ENCODE results near the gene FER. TPM values are rescaled to one million over a fixed set of nuclear protein-coding genes. Genes with fewer than 3 reads are reported as not detected.

The FER gene
- total and polyA plus RNA-seq, 10 of the 15 experiments (the other 5 are each of a cell fraction or from before 2014, with no cell fraction given): 4.4 to 19.1 (median 9.6) TPM

DNA sequence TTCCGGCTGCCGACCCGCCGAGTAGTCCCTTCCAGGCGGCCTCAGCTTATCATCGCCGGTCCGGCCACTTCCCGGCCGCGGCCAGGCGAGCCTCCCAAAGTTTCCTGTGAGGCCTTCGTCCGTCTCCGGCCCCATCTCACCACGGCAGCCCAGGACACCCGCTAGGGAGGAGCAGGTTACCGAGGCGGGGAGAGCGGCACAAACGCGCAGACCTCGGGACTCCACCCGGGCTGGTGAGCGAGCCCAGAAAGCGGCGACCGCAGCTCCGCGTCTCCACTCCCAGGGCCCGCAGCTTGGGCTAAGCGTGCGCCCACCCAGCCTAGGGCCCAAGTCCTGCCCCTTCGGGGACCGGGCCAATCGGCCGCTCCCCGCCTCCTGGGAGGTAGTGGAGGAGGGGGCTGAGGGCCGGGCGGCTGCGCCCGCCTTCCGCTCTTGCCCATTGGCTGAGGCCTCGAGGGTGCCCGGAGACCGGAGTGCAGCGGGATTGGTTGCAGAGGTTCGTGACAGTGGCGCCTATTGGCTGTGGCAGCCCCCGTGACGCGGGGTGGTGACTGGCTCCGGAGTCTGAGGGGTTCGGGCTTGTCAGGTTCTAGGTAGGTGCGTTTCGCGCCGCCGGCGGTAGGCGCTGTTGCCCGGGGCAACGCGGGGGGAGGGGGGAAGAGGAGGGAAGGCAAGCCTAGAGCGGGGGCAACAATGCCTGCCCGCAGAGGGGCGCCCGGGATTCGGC is 867 bp downstream of the FER start:
- ChIA-PET CTCF (interaction anchor here (0.7 to 1.8 kb wide), 3 partner anchors 20 to 652 kb away, joined by 3 to 8 read pairs (median 3); no protein-coding TSS in a partner anchor), POLR2A (interaction anchor here (0.8 to 4.2 kb wide), 4 partner anchors 15 to 665 kb away, joined by 3 to 42 read pairs (median 4); no protein-coding TSS in a partner anchor), RAD21 (ENCODE audit: unreplicated experiment) (interaction anchor here (1.0 to 1.6 kb wide), 4 partner anchors 20 to 171 kb away, joined by 3 to 17 read pairs (median 4); no protein-coding TSS in a partner anchor), SMC1A (ENCODE audit: uncharacterized antibody, unreplicated experiment) (interaction anchor here (0.9 to 3.1 kb wide), 7 partner anchors 19 to 580 kb away, joined by 3 to 29 read pairs (median 4); no protein-coding TSS in a partner anchor)
- FAIRE-seq: peak; percentile 93
- no peaks in the 10 kb centered on the region for H3K27me3 ChIP-seq (replicated peaks in 1 of 2; ENCODE audit: control insufficient read depth in 2 of 2, insufficient read depth in 2 of 2, low read length in 1 of 2)
- no peaks in the 10 kb centered on the region for H3K4me1 ChIP-seq (ENCODE audit: control insufficient read depth, insufficient read depth, low read length)
- WGBS (ENCODE audit: insufficient coverage, insufficient replicate concordance, low lambda C conversion rate, missing lambda C conversion rate): 1% methylated on average over 57 of the region's 69 CpGs
- intact Hi-C loops (cut with micrococcal nuclease; ENCODE audit: unreplicated experiment) (loop anchor here (1.0 to 5.0 kb wide), 4 partner anchors 20 to 944 kb away; no protein-coding TSS in a partner anchor), in situ Hi-C loops (cut with MboI) (no loop called here)
- H4K20me1 ChIP-seq (ENCODE audit: control insufficient read depth, insufficient read depth): no peaks in the 10 kb centered on the region
- H3K4me2 ChIP-seq (ENCODE audit: control insufficient read depth, insufficient read depth): peak overlapping the region; percentile 72
- H3K27ac ChIP-seq (ENCODE audit: control insufficient read depth, insufficient read depth): peak overlapping the region; percentile 90
- H3K4me3 ChIP-seq: peak overlapping the region; percentile 93
- H3K9ac ChIP-seq (ENCODE audit: control insufficient read depth, insufficient read depth, low read length): peak overlapping the region; percentile 97
- no peaks in the 10 kb centered on the region for H3K36me3 ChIP-seq (ENCODE audit: control insufficient read depth in 2 of 2, insufficient read depth in 2 of 2, low read length in 1 of 2)
- peak; percentile 97 for DNase-seq (ENCODE audit: low read depth, low spot score)
- peaks cover 18% of the 10 kb centered on the region for H3K79me2 ChIP-seq (ENCODE audit: control insufficient read depth, insufficient read depth, low read length)
- no TSS peak for BruUV-seq (replicated peaks)
- peak overlapping the region; percentile 77 for H2AFZ ChIP-seq (ENCODE audit: control insufficient read depth, low read depth, low read length)
- no peaks in the 10 kb centered on the region for H3K9me3 ChIP-seq (replicated peaks; ENCODE audit: control insufficient read depth, insufficient read depth, low read length)
- peak; percentile 94 for ATAC-seq
- TF ChIP-seq NR2F1 (conservative IDR thresholded peaks at IDR 0.05) (0 out of 2 replicates have a peak, but pooled peaks have one; percentile 11), YY1 (IDR thresholded peaks at IDR 0.05; ENCODE audit: low read depth, low read length) (0 out of 2 replicates have a peak, but pooled peaks have one; percentile 21), SP1 (IDR thresholded peaks at IDR 0.05; ENCODE audit: low read depth, low read length) (peak; percentile 96), PAX5 (IDR thresholded peaks at IDR 0.05; ENCODE audit: borderline replicate concordance, low read depth, low read length) (no peak; the same call in 1 of the 2 replicates), JUND (IDR thresholded peaks at IDR 0.05; ENCODE audit: low read depth, low read length) (0 out of 2 replicates have a peak, but pooled peaks have one; percentile 12), POLR2AphosphoS5 (IDR thresholded peaks at IDR 0.05; ENCODE audit: low read length) (peak; percentile 96), TAF1 (IDR thresholded peaks at IDR 0.05; ENCODE audit: borderline replicate concordance, low read depth, low read length) (peak; percentile 82), ZNF24 (IDR thresholded peaks at IDR 0.05) (no peak), EGR1 (IDR thresholded peaks at IDR 0.05; ENCODE audit: borderline replicate concordance in 1 of 2, low read depth in 2 of 2, low read length in 2 of 2) (0 out of 3 replicates have a peak, but pooled peaks of 1 of the 2 experiments have one; percentile 20), ZNF274 (IDR thresholded peaks at IDR 0.05; ENCODE audit: insufficient read depth, insufficient read length) (no peak), ZNF622 (IDR thresholded peaks at IDR 0.05) (no peak)
- TF ChIP-seq, protein P1, sequence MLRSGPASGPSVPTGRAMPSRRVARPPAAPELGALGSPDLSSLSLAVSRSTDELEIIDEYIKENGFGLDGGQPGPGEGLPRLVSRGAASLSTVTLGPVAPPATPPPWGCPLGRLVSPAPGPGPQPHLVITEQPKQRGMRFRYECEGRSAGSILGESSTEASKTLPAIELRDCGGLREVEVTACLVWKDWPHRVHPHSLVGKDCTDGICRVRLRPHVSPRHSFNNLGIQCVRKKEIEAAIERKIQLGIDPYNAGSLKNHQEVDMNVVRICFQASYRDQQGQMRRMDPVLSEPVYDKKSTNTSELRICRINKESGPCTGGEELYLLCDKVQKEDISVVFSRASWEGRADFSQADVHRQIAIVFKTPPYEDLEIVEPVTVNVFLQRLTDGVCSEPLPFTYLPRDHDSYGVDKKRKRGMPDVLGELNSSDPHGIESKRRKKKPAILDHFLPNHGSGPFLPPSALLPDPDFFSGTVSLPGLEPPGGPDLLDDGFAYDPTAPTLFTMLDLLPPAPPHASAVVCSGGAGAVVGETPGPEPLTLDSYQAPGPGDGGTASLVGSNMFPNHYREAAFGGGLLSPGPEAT (IDR thresholded peaks at IDR 0.05; ENCODE audit: low read depth): peak; percentile 42; the same call in 1 of the 2 replicates
- TF ChIP-seq, protein P2, sequence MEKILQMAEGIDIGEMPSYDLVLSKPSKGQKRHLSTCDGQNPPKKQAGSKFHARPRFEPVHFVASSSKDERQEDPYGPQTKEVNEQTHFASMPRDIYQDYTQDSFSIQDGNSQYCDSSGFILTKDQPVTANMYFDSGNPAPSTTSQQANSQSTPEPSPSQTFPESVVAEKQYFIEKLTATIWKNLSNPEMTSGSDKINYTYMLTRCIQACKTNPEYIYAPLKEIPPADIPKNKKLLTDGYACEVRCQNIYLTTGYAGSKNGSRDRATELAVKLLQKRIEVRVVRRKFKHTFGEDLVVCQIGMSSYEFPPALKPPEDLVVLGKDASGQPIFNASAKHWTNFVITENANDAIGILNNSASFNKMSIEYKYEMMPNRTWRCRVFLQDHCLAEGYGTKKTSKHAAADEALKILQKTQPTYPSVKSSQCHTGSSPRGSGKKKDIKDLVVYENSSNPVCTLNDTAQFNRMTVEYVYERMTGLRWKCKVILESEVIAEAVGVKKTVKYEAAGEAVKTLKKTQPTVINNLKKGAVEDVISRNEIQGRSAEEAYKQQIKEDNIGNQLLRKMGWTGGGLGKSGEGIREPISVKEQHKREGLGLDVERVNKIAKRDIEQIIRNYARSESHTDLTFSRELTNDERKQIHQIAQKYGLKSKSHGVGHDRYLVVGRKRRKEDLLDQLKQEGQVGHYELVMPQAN (conservative IDR thresholded peaks at IDR 0.05): peak; percentile 38; the same call in 1 of the 2 replicates
- TF ChIP-seq, protein P3, sequence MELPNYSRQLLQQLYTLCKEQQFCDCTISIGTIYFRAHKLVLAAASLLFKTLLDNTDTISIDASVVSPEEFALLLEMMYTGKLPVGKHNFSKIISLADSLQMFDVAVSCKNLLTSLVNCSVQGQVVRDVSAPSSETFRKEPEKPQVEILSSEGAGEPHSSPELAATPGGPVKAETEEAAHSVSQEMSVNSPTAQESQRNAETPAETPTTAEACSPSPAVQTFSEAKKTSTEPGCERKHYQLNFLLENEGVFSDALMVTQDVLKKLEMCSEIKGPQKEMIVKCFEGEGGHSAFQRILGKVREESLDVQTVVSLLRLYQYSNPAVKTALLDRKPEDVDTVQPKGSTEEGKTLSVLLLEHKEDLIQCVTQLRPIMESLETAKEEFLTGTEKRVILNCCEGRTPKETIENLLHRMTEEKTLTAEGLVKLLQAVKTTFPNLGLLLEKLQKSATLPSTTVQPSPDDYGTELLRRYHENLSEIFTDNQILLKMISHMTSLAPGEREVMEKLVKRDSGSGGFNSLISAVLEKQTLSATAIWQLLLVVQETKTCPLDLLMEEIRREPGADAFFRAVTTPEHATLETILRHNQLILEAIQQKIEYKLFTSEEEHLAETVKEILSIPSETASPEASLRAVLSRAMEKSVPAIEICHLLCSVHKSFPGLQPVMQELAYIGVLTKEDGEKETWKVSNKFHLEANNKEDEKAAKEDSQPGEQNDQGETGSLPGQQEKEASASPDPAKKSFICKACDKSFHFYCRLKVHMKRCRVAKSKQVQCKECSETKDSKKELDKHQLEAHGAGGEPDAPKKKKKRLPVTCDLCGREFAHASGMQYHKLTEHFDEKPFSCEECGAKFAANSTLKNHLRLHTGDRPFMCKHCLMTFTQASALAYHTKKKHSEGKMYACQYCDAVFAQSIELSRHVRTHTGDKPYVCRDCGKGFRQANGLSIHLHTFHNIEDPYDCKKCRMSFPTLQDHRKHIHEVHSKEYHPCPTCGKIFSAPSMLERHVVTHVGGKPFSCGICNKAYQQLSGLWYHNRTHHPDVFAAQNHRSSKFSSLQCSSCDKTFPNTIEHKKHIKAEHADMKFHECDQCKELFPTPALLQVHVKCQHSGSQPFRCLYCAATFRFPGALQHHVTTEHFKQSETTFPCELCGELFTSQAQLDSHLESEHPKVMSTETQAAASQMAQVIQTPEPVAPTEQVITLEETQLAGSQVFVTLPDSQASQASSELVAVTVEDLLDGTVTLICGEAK (IDR thresholded peaks at IDR 0.05; ENCODE audit: borderline replicate concordance): no peak; the same call in 1 of the 2 replicates
